Stimulated activated naive B cell treated with anti-CD40 and anti-IgM and Interleukin-4, amounts not matched to agents 10 μg/mL and 1 μg/mL and 100 μg/mL, for 72 hours (primary cell): ENCODE results near the gene CDK10.
"Not testable (repeated sequence)": the region's sequence is repeated elsewhere in the genome, so short reads cannot be mapped to it uniquely, and the experiment has no call there.

Experiments used
- ATAC-seq, 2 donors: fragments of 150-1000 bp; cut with Tn5 transposase; replicated peaks; 2 replicates each; pipeline ENCODE4 v1.10.0; 2021; ENCODE audit warnings: moderate library complexity in 1 of 2
- DNase-seq: peaks from one replicate; pipeline ENCODE4 v3.0.0; 2021
- H3K27ac Mint-ChIP-seq: one replicate; pipeline ENCODE4 v1.8.0; 2022; ENCODE audit warnings: mild to moderate bottlenecking, mixed read lengths
- H3K27me3 Mint-ChIP-seq, 2 donors: one replicate each; pipeline ENCODE4 v1.8.0; 2022; ENCODE audit warnings: mixed read lengths in 2 of 2
- H3K36me3 Mint-ChIP-seq, 2 donors: one replicate each; pipeline ENCODE4 v1.8.0; 2022; ENCODE audit warnings: mixed read lengths in 2 of 2, mild to moderate bottlenecking in 1 of 2
- H3K4me1 Mint-ChIP-seq, 2 donors: one replicate each; pipeline ENCODE4 v1.8.0; 2022; ENCODE audit warnings: mixed read lengths in 2 of 2, mild to moderate bottlenecking in 1 of 2
- H3K4me3 Mint-ChIP-seq, 2 donors: one replicate each; pipeline ENCODE4 v1.8.0; 2022; ENCODE audit warnings: mild to moderate bottlenecking in 2 of 2, mixed read lengths in 2 of 2, moderate library complexity in 1 of 2
- H3K9me3 Mint-ChIP-seq, 2 donors: one replicate each; pipeline ENCODE4 v1.8.0; 2022; ENCODE audit warnings: mixed read lengths in 2 of 2, mild to moderate bottlenecking in 1 of 2

CDK10 gene

DNA sequence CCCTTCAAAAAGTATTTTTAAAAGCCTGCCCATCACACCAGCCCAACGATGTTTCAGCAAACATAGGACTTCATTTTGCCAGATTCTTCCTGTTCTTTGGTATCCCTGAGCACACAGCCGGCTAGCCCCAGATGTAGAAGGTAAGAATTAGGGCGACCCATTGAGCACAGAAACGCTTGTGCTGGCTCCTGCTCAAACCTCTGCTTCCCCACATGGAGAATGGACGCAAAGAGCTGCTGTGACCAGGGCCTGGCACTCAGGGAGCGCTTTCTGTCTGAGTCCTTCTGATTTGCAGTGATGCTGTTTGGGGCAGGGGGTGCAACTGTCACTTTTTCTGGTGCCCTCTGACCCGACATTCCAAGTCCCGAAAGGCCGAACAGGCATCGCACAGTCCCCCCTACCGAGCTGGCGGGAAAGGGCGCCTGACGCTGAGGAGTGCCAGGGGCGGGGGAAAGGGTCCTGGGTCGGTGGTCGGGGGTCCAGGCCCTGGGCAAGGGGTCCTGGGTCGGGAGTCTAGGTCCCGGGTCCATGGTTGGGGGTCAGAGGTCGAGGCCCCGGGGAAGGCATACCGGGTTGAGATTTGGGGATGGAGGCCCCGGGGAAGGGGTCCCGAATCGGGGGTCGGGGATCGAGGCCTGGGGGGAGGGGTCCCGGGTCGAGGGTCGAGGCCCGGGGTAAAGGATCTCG lies 29.9 kb upstream of the CDK10 start:
- ATAC-seq (no peak), DNase-seq (no peak)
- H3K27ac Mint-ChIP-seq, result peak overlapping the region; percentile 93
- H3K4me1 Mint-ChIP-seq, result peaks cover 27 to 51% of the 10 kb centered on the region in 2 donors
- no peaks in the 10 kb centered on the region for H3K27me3 Mint-ChIP-seq
- peaks cover 22 to 35% of the 10 kb centered on the region in 2 donors for H3K36me3 Mint-ChIP-seq
- H3K9me3 Mint-ChIP-seq, result no peaks in the 10 kb centered on the region
- H3K4me3 Mint-ChIP-seq, result peak overlapping the region; percentile 94 to 96

DNA sequence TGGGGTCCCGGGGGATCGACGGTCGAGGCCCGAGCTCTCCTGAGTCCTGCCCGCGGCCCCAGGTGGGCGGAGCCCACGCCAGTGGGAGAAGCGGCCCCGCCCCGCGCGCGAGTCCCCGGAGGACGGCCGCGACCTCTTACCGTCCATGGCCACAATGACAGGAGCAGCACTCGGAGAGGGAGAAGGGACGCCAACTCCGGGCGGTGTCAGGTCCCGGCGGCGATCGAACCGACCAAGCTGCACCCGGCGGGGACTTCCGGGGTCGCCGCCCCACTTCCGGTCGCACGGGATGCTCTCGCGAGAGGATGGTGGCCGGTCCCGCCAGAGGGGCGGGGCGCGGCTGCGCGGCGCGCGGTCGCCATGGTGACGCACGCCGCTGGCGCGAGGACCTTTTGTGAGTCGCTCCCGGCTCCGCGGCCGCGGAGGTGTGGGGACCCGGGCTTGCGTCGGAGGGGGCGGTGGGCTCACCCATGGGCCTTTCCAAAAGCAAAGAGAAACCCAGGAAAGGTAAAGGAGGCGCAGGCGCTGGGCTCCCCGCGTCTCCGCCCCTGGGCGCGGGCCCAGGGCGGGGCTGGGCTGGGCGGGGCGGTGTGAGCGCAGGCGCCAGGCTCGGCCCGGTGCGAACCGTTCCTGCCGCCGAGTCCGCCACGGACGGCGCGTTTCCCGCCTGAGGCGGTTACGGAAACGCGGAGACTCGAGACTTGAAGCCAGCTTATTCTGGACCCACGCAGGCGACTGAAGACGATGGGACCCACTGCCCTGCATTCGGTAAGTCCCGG lies 28.9 kb upstream of the CDK10 start, which contains the start of the genes CHMP1A and SPATA33:
CHMP1A (minus strand) TSS at position 267 of the 779 bp plus-strand sequence; CDS start at position 147, 120 bp downstream.
SPATA33 (plus strand) TSS at position 395 of the 779 bp plus-strand sequence; CDS start at position 471, 76 bp downstream.
- Mint-ChIP-seq H3K36me3 (peaks cover 24 to 46% of the 10 kb centered on the region in 2 donors), H3K27ac (peak within 1 kb of the TSS; percentile 93), H3K27me3 (no peaks in the 10 kb centered on the region), H3K4me3 (peak within 1 kb of the TSS; percentile 94 to 96), H3K9me3 (no peaks in the 10 kb centered on the region), H3K4me1 (peaks cover 27 to 51% of the 10 kb centered on the region in 2 donors)
- ATAC-seq, result peak; percentile 93 to 96
- peak; percentile 90 for DNase-seq

DNA sequence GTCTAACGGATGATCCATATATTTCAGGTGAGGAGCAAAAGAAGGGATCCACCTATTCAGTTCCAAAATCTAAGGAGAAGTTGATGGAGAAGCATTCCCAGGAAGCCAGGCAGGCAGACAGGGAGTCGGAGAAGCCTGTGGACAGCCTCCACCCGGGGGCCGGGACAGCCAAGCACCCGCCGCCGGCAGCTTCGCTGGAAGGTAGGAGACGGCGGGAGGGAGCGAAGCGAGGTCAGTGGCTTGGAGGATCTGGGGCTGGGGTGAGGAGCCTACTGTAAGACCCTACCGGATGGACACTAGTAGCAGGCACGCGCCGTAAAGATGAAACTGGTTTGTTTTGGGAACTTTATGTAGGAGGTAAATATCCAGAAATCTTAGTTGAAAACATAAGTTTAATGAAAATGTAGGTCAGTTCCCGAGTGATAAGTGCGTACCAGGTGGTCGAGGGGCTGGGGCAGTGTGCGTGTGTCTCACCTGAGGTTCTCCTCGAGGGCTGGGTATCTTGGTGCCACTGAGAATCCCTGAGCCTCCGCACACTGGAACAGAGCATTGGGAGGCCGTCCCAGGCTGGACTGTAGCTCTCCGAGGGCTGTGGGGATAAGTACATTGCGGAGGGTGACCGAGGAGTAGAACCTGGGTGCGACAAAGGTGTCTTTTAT lies 28.1 kb upstream of the CDK10 start:
- Mint-ChIP-seq H3K9me3 (no peaks in the 10 kb centered on the region), H3K4me3 (peak overlapping the region; percentile 94 to 96), H3K4me1 (peaks cover 27 to 46% of the 10 kb centered on the region in 2 donors), H3K27me3 (no peaks in the 10 kb centered on the region), H3K27ac (peak overlapping the region; percentile 88), H3K36me3 (peaks cover 27 to 49% of the 10 kb centered on the region in 2 donors)
- DNase-seq (no peak), ATAC-seq (peak; percentile 19 to 30)

DNA sequence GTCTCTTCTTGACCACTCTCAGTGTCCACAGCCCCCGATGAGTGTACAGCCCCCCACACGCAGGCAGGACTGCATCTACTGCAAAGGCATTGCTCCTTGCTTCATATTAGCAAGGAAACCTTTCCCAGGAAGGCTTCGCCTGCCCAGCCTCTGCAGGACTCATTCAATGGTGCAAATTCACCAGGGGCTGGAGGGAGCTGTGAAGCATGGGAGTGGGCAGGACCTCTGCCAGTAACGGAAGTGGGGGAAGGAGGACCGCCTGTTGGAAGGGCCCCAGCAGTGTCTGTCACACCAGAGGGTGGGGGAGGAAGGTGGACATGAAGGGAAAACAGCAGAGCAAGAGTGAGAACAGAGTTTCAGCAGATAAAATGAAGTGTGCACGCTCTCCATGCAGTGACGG lies 26.3 kb upstream of the CDK10 start:
- H3K9me3 Mint-ChIP-seq, result no peaks in the 10 kb centered on the region
- peaks cover 35 to 58% of the 10 kb centered on the region in 2 donors for H3K36me3 Mint-ChIP-seq
- H3K27ac Mint-ChIP-seq, result no peak overlapping the region
- ATAC-seq, result no peak
- H3K4me1 Mint-ChIP-seq, result peaks cover 21 to 40% of the 10 kb centered on the region in 2 donors
- no peaks in the 10 kb centered on the region for H3K27me3 Mint-ChIP-seq
- no peak for DNase-seq
- no peak overlapping the region for H3K4me3 Mint-ChIP-seq

DNA sequence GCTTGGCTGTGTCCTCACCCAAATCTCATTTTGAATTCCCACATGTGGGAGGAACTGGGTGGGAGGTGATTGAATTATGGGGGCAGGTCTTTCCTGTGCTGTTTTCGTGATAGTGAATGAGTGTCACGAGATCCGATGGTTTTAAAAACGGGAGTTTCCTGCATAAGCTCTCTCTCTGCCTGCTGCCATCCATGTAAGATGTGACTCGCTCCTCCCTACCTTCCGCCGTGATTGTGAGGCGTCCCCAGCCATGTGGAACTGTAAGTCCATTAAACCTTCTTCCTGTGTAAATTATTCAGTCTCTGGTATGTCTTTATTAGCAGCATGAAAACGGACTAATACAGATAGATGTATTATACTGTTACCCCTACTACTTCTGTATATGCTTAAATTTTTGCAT lies 25.3 kb upstream of the CDK10 start:
- Mint-ChIP-seq H3K36me3 (peaks cover 33 to 57% of the 10 kb centered on the region in 2 donors), H3K9me3 (peaks cover 0 to 1% of the 10 kb centered on the region in 2 donors), H3K4me3 (no peak overlapping the region), H3K4me1 (peaks cover 19 to 31% of the 10 kb centered on the region in 2 donors), H3K27me3 (no peaks in the 10 kb centered on the region), H3K27ac (no peak overlapping the region)
- DNase-seq, result no peak
- ATAC-seq, result no peak

DNA sequence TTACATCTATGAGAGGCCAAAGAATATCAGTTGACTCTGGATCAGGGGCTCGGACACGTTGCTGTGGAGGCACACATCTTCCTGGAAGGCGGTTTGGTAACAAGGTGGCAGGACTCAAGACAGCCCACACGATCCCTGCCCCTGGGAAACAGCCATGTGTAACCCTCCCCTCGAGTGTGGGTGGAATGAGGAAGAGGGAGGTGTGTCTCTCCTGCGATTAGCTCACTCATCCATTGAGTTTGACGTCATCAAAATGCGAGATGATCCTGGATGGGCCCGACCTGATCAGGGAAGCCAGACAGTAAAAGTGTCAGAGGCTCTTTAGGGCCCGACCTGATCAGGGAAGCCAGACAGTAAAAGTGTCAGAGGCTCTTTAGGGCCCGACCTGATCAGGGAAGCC lies 22.3 kb upstream of the CDK10 start:
- not testable (repeated sequence) for ATAC-seq, H3K4me3 Mint-ChIP-seq, H3K27me3 Mint-ChIP-seq, DNase-seq, H3K4me1 Mint-ChIP-seq, H3K9me3 Mint-ChIP-seq, H3K27ac Mint-ChIP-seq
- peaks cover 30 to 53% of the 10 kb centered on the region in 2 donors for H3K36me3 Mint-ChIP-seq

DNA sequence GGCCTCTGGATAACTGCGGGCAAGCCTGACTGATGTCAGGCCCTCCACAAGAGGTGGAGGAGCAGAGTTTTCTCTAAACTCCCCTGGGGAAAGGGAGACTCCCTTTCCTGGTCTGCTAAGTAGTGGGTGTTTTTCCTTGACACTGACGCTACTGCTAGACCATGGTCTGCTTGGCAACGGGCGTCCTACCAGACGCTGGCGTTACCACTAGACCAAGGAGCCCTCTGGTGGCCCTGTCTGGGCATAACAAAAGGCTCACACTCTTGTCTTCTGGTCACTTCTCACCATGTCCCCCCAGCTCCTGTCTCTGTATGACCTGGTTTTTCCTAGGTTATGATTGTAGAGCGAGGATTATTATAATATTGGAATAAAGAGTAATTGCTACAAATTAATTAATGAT lies 19.5 kb upstream of the CDK10 start:
- peaks cover 24 to 39% of the 10 kb centered on the region in 2 donors for H3K36me3 Mint-ChIP-seq
- H3K9me3 Mint-ChIP-seq, DNase-seq, H3K27ac Mint-ChIP-seq, ATAC-seq, H3K4me3 Mint-ChIP-seq, H3K27me3 Mint-ChIP-seq, H3K4me1 Mint-ChIP-seq: not testable (repeated sequence)

DNA sequence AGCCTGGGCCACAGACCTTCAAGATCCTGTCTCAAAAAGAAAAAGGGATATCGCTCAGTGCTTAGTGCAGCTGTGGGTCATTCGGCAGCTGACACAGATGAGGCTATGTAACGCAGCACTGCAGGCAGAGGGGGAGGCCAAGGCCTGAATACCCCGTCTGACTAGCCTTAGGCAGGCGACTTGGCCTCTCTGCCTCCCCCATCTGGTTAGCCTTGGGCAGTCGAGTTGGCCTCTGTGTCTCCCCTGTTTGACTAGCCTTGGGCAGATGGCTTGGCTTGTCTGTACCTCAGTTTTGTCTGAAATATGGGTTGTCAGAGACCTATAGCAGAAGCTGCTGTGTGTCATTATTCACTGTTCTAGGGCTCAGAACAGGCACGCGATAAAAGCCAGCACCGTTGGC lies 18.9 kb upstream of the CDK10 start:
- no peak for DNase-seq
- Mint-ChIP-seq H3K4me3 (no peak overlapping the region), H3K27ac (no peak overlapping the region), H3K4me1 (no peaks in the 10 kb centered on the region), H3K27me3 (no peaks in the 10 kb centered on the region), H3K36me3 (peaks cover 22 to 33% of the 10 kb centered on the region in 2 donors), H3K9me3 (peaks cover 4 to 6% of the 10 kb centered on the region in 2 donors)
- ATAC-seq, result no peak

DNA sequence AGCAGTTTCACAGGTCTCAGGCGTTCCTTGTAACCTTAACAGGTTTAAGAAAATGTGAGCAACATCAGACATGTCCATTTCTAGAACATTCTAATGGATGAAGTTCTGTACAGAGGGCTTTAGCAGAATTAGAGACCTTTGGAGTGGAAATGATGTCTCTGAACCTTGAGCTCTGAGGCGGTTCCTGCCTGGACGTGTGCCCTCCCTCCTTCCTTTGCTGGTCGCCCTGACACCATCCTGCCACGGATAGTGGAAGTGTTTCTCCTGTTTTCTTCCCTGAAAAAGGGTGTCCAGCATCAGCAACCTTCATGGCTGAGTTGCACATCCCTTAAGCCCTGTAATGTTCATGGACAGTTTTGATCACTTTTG lies 17.7 kb upstream of the CDK10 start:
- H3K27me3 Mint-ChIP-seq, result no peaks in the 10 kb centered on the region
- ATAC-seq, result no peak
- peaks cover 17 to 25% of the 10 kb centered on the region in 2 donors for H3K36me3 Mint-ChIP-seq
- H3K9me3 Mint-ChIP-seq, result peaks cover 4 to 6% of the 10 kb centered on the region in 2 donors
- no peaks in the 10 kb centered on the region for H3K4me1 Mint-ChIP-seq
- H3K4me3 Mint-ChIP-seq, result no peak overlapping the region
- H3K27ac Mint-ChIP-seq, result no peak overlapping the region
- no peak for DNase-seq

DNA sequence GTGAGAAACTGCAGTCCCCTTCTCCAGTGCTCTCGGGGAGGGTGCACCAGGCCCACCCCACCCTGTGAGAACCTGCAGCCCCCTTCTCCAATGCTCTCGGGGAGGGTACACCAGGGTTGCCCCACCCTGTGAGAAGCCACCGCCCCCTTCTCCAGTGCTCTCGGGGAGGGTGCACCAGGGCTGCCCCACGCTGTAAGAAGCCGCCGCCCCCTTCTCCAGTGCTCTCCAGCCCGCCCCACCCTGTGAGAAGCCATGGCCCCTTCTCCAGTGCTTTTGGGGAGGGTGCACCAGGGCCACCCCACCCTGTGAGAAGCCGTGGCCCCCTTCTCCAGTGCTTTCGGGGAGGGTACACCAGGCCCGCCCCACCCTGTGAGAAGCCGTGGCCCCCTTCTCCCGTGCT lies 16.7 kb upstream of the CDK10 start:
- H3K4me1 Mint-ChIP-seq, result no peaks in the 10 kb centered on the region
- H3K36me3 Mint-ChIP-seq, result peaks cover 10 to 19% of the 10 kb centered on the region in 2 donors
- ATAC-seq, result no peak

DNA sequence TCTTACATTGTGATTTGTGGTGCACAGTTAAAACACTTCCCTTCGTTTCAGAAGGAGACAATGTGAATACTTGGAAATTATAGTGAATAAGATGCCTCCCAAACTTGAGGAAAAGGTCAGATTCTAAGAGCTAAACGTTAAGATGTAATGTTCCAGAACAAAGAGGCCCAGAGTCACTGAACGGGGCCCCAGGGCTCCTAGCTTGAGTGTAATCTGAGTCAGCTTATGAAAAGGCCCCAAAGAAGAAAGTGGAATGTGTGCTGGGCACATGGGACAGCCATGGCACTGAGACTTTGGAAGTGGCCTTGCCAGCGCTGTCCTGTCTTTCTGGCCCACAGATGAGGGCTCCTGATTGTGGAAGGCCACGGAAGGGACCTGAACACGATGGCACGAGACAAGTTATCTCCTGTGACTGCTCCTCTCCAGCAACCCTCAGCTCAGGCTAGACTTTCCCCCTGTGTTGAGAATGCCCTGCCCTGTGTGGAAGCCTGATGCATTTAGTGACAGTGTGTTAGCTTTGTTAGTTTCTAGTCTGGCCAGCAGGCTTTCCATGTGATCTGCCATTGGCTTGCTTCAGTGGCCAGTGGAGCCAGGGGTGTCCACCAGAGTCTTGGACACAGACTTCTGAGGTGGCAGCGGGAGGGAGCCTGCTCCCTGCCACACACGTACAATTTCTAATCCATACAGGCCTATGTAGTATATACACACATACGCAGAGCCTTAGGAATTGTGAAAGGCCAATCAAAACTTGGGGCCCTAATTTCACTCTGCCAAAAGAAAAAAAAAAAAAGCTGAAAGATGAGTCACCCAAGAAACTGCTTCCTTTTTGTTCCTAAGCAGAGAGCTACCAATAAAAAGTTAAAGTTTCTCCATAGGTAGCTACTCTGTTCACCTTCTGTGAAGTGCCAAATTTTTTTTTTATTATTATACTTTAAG lies 15.7 kb upstream of the CDK10 start:
- Mint-ChIP-seq H3K9me3 (peaks cover 4 to 6% of the 10 kb centered on the region in 2 donors), H3K4me1 (no peaks in the 10 kb centered on the region), H3K36me3 (peaks cover 8 to 18% of the 10 kb centered on the region in 2 donors), H3K27ac (no peak overlapping the region), H3K4me3 (no peak overlapping the region), H3K27me3 (no peaks in the 10 kb centered on the region)
- ATAC-seq (no peak), DNase-seq (no peak)

More for the DNA sequence above, 16.7 kb upstream of the CDK10 start:
- DNase-seq, result no peak
- H3K9me3 Mint-ChIP-seq, result peaks cover 4 to 6% of the 10 kb centered on the region in 2 donors
- H3K4me3 Mint-ChIP-seq, result no peak overlapping the region
- H3K27me3 Mint-ChIP-seq, result no peaks in the 10 kb centered on the region
- H3K27ac Mint-ChIP-seq, result no peak overlapping the region

DNA sequence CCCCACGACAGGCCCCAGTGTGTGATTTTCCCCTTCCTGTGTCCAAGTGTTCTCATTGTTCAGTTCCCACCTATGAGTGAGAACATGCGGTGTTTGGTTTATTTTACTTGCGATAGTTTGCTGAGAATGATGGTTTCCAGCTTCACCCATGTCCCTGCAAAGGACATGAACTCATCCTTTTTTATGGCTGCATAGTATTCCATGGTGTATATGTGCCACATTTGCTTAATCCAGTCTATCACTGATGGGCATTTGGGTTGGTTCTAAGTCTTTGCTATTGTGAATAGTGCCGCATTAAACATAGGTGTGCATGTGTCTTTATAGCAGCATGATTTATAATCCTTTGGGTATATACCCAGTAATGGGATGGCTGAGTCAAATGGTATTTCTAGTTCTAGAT lies 14.9 kb upstream of the CDK10 start:
- H3K4me3 Mint-ChIP-seq, H3K4me1 Mint-ChIP-seq, H3K27me3 Mint-ChIP-seq, ATAC-seq, H3K27ac Mint-ChIP-seq, DNase-seq, H3K9me3 Mint-ChIP-seq: not testable (repeated sequence)
- H3K36me3 Mint-ChIP-seq, result peaks cover 8 to 12% of the 10 kb centered on the region in 2 donors

DNA sequence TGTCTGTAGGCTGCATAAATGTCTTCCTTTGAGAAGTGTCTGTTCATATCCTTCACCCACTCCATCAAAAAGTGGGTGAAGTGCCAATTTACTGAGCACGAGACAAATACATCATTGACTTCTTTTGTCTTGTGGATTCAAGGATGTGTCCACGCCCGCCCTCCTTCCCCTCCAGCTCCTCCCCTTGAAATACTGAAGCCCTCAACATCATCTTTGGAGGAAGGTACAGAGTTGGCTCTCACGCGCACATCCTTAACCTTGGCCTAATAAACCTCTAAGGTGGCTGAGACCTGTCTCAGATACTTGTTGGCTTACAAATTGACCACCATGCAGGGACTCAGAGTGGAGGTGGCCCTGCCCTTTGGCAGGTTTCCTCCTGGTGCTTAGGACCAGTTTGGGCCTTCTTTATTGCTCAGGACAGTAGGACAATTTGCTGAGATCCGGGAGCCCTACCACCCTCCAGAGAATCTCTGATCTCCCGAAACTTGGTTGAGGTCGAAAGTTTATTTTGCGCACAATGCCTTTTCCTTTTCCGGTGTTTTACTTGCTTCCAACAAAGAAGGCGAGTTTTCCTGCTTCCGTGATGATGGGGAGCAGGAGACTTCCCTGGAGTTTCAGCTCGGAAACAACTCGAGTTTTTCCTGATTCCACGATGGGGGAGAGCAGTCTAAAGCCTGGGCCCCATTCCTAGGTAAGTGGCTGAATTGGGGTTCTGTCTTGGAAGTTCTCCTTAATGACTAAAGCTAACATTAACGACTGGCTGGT lies 14.1 kb upstream of the CDK10 start:
- no peak for ATAC-seq
- Mint-ChIP-seq H3K9me3 (peaks cover 0 to 2% of the 10 kb centered on the region in 2 donors), H3K4me3 (no peak overlapping the region), H3K36me3 (peaks cover 8 to 10% of the 10 kb centered on the region in 2 donors), H3K4me1 (no peaks in the 10 kb centered on the region), H3K27me3 (no peaks in the 10 kb centered on the region), H3K27ac (no peak overlapping the region)
- no peak for DNase-seq
